H7 (cell line): ENCODE results near the gene RSBN1L. TPM values are rescaled to one million over a fixed set of nuclear protein-coding genes. Genes with fewer than 3 reads are reported as not detected.

Source experiments
- DNase-seq: peaks from one replicate; pipeline ENCODE4 v3.0.0; 2012
- H3K27me3 ChIP-seq: 2 replicates; pipeline ENCODE4 v1.6.0; 2011; ENCODE audit warnings: mild to moderate bottlenecking, low read length; ENCODE audit not compliant: control insufficient read depth, insufficient read depth
- H3K36me3 ChIP-seq: replicated peaks from 2 replicates; pipeline ENCODE4 v1.5.1; 2011; ENCODE audit warnings: low read length; ENCODE audit not compliant: control insufficient read depth, insufficient read depth
- H3K4me3 ChIP-seq: 2 replicates; pipeline ENCODE4 v1.5.1; 2011; ENCODE audit warnings: low read depth, mild to moderate bottlenecking, control low read depth, low read length, moderate library complexity; ENCODE audit not compliant: insufficient read depth
- total RNA-seq: library from RNA; depleted of rRNA; stranded (reverse); fragments of >200 nt; shearing (Covaris generic); gene quantifications from 2 replicates; pipeline ENCODE4 v1.2.3, GENCODE V29; 2014

RSBN1L gene
- total RNA-seq, 1 experiment from 2014 or later = 12.6 TPM

DNA sequence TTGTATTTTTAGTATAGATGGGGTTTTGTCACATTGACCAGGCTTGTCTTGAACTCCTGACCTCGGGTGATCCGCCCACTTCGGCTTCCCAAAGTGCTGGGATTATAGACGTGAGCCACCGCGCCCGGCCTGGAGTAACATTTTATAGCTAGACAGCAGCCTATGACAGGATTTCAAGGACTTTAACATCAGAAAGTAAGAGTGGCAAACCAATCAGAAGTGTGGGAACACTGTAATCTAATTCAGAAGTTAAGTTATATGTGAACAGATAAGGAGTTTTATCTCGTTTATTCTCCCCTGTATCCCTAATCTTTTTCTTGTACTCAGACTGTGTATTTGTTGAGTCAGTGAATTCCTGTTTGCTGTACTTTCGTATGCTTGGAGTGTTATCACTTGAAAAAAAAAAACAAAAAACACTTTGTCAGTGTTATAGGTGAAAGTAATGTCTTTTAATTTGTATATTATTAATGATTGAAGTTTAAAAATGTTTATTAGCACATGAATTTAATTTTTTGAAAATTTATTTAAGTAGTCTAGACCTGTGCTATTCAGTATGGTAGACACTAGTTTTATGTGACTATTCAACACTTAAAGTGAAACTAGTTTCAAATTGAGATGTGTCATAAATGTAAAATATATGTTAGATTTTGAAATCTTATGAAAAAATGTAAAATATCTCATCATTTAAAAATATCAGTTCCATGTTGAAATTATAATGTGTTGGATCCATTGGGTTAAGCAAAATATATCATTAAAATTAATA is 38.6 kb downstream of the RSBN1L start:
- H3K4me3 ChIP-seq = no peak overlapping the region
- no peaks in the 10 kb centered on the region for H3K27me3 ChIP-seq
- H3K36me3 ChIP-seq = no peaks in the 10 kb centered on the region
- DNase-seq = no peak

DNA sequence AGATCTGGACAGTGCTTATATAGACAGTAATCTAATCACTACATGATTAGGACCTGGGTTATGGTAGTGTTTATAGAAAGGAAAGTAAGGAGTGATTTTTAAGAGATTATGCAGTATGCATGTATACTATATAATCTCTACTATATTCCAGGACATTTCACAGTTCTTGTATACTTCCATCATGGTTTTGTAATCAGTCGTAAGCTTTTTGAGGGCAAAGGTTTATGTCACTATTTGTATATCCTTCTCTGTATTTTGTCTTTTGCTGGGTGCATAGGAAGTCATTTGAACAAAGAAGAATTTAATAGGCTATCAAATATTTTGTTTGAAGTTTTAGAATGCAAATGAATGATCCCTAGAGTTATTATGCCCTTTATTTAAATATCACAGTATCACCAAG is 39.2 kb downstream of the RSBN1L start:
- no peak overlapping the region for H3K4me3 ChIP-seq
- H3K27me3 ChIP-seq = no peaks in the 10 kb centered on the region
- H3K36me3 ChIP-seq = no peaks in the 10 kb centered on the region
- no peak for DNase-seq

DNA sequence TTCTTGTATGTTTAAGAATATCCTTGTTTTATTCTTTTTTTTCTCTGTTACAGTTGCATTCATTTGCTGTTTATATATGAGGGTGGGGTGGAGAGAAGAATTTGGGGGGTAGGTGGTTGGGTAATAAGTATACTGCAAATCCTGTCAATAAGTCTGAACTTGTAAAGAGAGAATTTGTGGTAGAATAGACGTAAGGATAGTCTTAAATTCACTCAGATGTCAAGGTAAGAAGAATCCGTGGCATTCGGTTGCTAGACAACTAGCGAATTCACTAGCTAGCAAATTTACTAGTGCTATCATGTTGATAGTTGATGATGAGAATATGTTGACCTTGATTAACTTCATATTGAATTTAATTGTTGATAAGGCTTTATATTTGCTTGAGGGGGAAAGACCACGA is 40.7 kb downstream of the RSBN1L start:
- no peak for DNase-seq
- H3K4me3 ChIP-seq = no peak overlapping the region
- no peaks in the 10 kb centered on the region for H3K27me3 ChIP-seq
- H3K36me3 ChIP-seq = no peaks in the 10 kb centered on the region

DNA sequence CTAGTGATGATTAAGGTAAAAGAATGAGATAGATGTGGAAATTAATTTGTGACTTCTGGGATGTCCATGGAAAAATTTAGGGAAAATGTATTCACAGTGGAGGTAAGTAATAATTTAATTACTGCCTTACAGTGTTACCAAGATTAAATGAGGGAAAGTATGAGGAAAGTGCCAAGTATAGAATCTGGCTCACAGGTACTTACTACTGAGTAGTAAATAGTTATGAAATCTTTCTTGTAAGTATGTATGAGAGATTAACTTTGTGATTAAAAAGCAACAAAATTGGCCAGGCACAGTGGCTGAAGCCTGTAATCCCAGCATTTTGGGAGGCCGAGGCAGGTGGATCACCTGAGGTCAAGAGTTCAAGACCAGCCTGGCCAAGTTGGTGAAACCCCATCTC is 42.1 kb downstream of the RSBN1L start:
- no peak overlapping the region for H3K4me3 ChIP-seq
- H3K27me3 ChIP-seq = no peaks in the 10 kb centered on the region
- no peaks in the 10 kb centered on the region; the same call in 1 of the 2 replicates for H3K36me3 ChIP-seq
- DNase-seq = no peak

DNA sequence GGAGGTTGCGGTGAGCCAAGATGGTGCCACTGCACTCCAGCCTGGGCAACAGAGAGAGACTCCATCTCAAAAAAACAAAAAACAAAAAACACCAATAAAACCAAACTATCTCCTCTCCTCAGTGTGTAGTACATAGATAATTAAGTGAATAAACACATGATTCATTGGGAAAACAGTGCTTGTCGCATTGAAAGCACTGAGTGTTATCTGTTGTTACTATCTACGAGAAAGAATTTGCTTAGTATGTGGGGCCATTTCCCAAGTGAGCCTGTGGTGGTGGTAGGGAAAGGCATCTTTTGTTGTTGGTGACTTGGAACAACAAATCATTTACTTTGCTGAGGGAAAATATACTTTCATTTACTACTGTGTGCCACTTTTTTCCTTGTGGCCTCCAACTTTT is 42.6 kb downstream of the RSBN1L start:
- Histone ChIP-seq H3K36me3 (no peaks in the 10 kb centered on the region; the same call in 1 of the 2 replicates), H3K27me3 (no peaks in the 10 kb centered on the region), H3K4me3 (no peak overlapping the region)
- no peak for DNase-seq

DNA sequence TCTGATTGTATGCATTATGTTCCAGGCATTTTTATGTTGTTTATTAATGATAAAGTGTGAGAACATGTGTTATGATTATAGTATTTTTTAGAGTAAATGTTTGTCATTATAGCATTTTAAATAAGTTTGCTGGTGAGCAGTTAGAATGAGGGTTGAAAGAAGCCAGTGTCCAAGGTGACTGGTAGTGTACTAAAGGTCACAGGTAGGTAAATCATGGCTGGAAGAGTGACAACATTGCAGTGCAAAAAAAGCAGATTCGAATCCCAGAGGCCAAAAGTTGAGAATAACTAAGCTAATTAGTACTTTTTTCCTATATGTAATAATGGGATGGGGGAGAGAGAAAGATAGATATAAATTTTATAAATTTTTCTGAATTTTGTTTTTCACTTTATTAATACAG is 44.0 kb downstream of the RSBN1L start:
- no peak for DNase-seq
- Histone ChIP-seq H3K4me3 (no peak overlapping the region), H3K36me3 (no peaks in the 10 kb centered on the region; the same call in 1 of the 2 replicates), H3K27me3 (no peaks in the 10 kb centered on the region)

DNA sequence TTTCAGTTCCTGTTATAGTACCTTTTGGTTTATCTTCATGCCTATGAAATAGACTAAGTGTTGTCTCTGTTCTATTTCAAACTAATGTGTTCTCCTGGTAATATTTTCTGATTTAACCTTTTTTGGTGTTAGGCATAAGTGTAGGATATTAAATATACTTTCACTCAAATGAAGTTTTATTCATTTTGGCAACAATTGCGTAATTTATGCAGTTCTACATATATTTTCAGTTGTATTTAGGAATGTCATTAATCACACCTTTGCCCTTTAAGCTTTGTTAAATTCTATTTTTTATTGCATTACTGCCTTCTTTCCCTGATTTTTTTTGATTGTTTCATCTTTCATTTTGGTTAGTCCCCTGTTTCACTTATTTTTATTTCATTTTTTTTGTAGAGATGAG is 47.3 kb downstream of the RSBN1L start:
- Histone ChIP-seq H3K36me3 (no peaks in the 10 kb centered on the region; the same call in 1 of the 2 replicates), H3K27me3 (no peaks in the 10 kb centered on the region), H3K4me3 (no peak overlapping the region)
- DNase-seq = no peak

DNA sequence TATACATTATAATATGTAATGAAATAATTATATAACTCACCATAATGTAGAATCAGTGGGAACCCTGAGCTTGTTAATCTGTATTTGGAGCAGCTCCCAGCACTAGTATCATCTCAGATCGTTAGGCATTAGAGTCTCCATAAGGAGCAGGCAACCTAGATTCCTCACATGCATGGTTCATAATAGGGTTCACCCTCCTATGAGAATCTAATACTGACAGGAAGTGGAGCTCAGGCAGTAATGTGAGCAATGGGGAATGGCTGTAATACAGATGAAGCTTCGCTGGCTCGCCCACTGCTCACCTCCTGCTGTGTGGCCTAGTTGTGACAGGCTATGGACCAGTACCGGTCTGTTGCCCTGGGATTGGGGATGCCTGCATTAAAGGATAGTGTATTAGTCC is 49.5 kb downstream of the RSBN1L start:
- Histone ChIP-seq H3K27me3 (no peaks in the 10 kb centered on the region), H3K4me3 (no peak overlapping the region), H3K36me3 (peaks cover 2% of the 10 kb centered on the region)
- no peak for DNase-seq

DNA sequence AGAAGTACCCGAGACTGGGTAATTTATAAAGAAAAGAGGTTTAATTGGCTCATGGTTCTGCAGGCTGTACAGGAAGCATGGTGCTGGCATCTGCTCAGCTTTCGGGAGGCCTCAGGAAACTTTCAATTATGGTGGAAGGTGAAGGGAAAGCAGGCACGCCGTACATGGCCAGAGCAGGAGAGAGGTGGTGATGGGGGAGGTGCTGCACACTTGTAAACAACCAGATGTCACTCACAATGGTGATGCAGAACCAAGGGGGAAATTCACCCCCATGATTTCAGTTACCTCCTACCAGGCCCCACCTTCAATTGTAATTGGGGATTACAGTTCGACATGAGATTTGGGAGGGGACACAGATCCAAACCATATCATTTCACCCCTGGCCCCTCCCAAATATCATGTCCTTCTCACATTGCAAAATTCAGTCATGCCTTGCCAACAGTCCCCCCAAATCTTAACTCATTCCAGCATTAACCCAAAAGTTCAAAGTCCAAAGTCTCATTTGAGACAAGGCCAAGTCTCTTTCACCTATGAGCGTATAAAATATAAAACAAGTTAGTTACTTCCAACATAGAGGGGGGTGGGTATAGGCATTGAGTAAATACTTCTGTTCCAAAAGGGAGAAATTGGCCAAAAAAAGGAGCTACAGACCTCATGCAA is 50.0 kb downstream of the RSBN1L start:
- peaks cover 2% of the 10 kb centered on the region for H3K36me3 ChIP-seq
- DNase-seq = no peak
- H3K4me3 ChIP-seq = no peak overlapping the region
- H3K27me3 ChIP-seq = no peaks in the 10 kb centered on the region

DNA sequence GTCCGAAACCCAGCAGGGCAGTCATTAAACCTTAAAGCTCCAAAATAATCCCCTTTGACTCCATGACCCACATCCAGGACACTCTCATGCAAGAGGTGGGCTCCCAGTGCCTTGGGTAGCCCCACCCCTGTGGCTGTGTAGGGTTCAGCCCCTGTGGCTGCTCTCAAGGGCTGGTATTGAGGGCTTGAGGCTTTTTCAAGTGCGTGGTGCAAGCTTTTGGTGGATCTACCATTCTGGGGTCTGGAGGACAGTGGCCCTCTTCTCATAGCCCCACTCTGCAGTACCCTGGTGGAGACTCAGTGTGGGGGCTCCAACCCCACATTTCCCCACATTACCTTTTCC is 50.5 kb downstream of the RSBN1L start:
- DNase-seq = no peak
- H3K36me3 ChIP-seq = peaks cover 2% of the 10 kb centered on the region
- H3K4me3 ChIP-seq = no peak overlapping the region
- H3K27me3 ChIP-seq = no peaks in the 10 kb centered on the region

DNA sequence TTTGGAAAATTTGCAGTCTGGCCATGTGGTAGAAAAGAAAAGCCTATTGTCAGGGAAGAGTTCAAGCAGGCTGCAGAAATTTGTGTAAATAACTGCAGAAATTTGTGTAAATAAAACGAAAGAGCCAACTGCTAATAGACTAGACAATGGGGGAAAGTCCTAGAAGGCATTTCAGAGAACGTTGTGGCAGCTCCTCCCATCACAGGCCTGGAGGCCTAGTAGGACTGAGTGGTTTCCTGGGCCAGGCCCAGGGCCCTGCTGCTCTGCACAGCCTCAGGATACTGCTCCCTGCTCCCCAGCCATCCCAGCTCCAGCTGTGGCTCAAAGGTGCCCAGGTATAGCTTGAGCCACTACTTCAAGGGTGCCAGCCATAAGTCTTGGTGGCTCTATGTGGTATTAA is 50.9 kb downstream of the RSBN1L start:
- Histone ChIP-seq H3K27me3 (no peaks in the 10 kb centered on the region), H3K36me3 (peaks cover 2% of the 10 kb centered on the region), H3K4me3 (no peak overlapping the region)
- no peak for DNase-seq

DNA sequence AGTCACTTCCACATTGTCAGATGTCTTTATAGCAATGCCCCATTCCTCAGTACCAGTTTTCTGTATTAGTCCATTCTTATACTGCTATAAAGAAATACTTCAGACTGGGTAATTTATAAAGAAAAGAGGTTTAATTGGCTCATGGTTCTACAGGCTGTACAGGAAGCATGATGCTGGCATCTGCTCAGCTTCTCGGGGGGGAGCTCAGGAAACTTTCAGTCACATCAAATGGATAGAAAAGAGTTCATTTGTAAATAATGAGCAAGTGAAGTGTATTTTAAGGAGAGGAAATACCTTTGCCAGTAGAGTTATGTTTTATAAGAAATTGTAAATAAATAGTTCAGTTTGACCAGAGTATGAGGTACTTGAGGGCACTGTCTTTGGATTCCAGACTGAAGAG is 51.5 kb downstream of the RSBN1L start:
- no peak for DNase-seq
- no peak overlapping the region for H3K4me3 ChIP-seq

DNA sequence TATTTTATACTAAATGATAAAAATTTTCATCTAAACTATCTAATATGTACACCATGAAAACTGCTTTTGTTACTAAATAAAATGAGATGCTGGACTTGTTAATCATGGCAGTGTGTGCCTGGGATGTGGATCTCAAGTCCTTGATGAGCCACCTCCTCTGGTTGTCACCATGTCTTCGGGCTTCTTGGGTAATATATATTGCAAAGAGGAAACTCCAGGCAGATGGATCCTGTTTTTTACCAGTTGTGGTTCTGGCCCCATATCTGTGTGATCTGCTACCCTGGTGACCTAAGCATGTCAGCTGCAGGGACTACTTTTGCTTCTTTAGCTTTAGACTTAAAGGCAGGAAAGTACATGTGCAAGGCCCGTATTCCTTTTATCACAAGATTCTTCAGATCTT is 55.8 kb downstream of the RSBN1L start:
- Histone ChIP-seq H3K27me3 (no peaks in the 10 kb centered on the region), H3K36me3 (peaks cover 3% of the 10 kb centered on the region; the same call in 1 of the 2 replicates), H3K4me3 (no peak overlapping the region)
- DNase-seq = no peak

More for the DNA sequence above, 51.5 kb downstream of the RSBN1L start:
- H3K36me3 ChIP-seq = peaks cover 3% of the 10 kb centered on the region; the same call in 1 of the 2 replicates
- H3K27me3 ChIP-seq = no peaks in the 10 kb centered on the region

DNA sequence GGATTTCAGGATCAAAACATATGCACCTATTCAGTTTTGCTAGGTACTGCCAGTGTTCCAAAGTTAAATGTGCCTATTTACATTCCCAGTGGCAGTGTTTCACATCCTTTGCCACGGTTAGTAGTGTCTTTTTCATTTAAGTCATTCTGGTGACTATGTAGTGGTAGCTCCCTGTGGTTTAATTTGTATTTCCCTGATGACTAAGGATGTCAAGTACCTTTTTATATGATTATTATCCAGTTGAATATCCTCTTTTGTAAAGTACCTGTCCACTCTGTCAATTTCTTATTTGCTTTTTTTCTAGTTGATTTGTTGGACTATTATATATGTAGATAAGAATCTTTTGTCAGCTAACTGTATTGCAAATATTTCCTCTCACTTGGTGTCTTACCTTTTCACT is 56.9 kb downstream of the RSBN1L start:
- DNase-seq = no peak
- Histone ChIP-seq H3K4me3 (no peak overlapping the region), H3K27me3 (no peaks in the 10 kb centered on the region), H3K36me3 (peaks cover 3% of the 10 kb centered on the region; the same call in 1 of the 2 replicates)

DNA sequence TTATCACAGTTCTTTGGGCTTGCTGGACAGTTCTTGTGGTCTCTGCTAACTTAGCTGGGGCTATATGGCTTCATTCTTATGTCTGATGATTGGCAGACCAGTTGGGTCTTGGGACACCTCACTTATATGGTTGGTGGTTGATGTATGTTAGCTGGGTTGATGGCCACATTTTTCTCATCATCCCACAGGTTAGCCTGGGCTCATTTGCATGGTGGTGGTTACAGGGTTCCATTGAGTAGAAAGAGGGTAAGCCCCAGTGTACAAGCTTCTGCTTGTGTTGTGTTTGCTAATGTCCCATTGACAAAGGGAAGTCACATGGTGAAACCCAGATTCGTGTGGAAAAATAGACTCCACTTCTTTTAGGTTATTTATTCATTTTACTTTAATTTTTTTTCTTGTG is 61.3 kb downstream of the RSBN1L start:
- H3K27me3 ChIP-seq = no peaks in the 10 kb centered on the region
- no peaks in the 10 kb centered on the region for H3K36me3 ChIP-seq
- no peak overlapping the region for H3K4me3 ChIP-seq
- no peak for DNase-seq
